GM12873 (cell line): Measurements from ENCODE around the gene NME2.

ENCODE experiments used
- TF ChIP-seq, protein P1 (sequence below): IDR thresholded peaks from 2 replicates; pipeline ENCODE4 v1.5.1; 2012; ENCODE audit warnings: low read depth, mild to moderate bottlenecking, moderate library complexity, low read length, control low read depth; ENCODE audit not compliant: insufficient read depth; ENCODE audit errors: missing control alignments

Gene NME2

DNA sequence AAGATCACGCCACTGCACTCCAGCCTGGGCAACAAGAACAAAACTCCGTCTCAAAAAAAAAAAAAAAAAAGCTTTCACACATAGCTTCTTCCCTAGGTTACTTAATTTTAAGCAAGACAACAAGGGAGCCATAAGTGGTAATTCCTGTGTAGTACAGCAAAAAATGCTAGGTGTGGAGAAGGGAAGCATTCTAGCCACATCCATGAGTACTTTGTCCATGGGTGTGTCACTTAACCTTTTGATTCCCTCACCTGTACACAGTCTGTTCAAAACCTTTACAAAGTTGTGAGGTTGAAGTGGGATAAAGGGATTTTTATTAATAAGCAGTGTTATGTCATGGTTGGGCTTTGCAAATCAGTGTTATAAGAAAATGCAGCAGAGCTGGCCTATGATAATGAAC, 4.5 kb downstream of the NME2 start:
- TF ChIP-seq, protein P1, sequence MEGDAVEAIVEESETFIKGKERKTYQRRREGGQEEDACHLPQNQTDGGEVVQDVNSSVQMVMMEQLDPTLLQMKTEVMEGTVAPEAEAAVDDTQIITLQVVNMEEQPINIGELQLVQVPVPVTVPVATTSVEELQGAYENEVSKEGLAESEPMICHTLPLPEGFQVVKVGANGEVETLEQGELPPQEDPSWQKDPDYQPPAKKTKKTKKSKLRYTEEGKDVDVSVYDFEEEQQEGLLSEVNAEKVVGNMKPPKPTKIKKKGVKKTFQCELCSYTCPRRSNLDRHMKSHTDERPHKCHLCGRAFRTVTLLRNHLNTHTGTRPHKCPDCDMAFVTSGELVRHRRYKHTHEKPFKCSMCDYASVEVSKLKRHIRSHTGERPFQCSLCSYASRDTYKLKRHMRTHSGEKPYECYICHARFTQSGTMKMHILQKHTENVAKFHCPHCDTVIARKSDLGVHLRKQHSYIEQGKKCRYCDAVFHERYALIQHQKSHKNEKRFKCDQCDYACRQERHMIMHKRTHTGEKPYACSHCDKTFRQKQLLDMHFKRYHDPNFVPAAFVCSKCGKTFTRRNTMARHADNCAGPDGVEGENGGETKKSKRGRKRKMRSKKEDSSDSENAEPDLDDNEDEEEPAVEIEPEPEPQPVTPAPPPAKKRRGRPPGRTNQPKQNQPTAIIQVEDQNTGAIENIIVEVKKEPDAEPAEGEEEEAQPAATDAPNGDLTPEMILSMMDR, result no peak

DNA sequence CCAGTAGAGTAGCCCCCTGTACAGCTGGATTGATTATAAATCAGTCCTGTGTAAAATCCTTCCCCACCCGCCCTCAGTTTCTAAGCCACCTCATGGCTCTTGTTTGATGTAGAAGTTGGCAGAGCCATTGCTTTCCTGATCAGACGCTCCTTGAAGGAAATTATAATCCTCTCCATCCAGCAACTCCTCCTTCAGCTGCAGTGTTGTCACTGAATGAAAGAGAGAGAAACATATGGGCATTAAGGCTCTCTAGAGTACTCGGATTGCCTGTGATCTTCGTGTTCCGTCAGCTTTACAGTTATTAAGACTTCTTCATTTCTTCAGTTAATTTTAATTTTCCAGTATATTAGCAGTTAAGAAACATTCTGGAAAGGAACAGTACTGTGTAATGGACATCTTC, 14.3 kb downstream of the NME2 start:
- TF ChIP-seq, protein P1, result no peak

DNA sequence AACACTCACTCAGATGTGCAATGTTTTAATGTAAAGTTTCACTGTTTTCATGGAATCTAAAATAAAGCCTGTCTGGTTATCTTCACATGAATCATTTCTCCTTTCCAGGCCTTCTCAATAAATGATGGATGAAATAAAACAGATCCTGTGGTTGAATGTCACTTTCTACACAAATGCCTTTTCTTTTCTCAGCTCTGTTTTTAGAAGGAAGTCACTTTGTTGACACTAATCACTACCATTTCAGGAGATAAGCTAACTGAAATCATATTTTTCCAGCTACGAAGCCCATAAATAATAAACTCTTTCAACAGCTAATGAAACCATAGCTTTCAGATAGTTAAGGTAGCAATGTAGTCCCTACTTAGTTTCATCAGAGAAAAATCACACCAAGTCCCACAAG, 17.9 kb downstream of the NME2 start:
- TF ChIP-seq, protein P1, result no peak

DNA sequence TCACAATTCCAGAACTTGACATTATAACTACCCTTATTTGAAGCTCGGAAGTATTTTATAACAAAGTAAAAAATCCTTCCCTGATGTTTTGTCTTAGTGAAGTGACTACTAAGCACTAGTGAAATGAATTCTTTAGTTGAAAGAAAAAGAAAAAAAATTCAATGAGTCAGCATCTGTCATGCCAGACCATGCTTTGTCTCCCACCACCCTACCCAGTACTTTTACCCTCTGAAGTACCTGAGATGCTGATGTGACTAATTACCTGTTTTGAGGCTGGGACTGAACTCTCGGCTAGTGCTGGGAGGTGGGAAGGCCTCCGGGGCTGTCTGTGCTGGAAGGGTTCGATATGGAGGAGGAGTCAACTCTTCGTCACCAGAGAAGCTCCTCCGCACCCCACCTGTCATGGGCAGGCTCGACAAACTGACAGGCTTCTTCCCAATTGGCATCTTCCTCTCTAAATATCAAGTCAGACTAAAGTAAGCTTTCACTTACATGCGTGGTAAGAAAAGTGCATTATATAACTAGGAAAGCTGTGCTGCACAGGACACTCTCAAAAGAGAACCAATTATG, 19.6 kb downstream of the NME2 start:
- TF ChIP-seq, protein P1, result no peak

DNA sequence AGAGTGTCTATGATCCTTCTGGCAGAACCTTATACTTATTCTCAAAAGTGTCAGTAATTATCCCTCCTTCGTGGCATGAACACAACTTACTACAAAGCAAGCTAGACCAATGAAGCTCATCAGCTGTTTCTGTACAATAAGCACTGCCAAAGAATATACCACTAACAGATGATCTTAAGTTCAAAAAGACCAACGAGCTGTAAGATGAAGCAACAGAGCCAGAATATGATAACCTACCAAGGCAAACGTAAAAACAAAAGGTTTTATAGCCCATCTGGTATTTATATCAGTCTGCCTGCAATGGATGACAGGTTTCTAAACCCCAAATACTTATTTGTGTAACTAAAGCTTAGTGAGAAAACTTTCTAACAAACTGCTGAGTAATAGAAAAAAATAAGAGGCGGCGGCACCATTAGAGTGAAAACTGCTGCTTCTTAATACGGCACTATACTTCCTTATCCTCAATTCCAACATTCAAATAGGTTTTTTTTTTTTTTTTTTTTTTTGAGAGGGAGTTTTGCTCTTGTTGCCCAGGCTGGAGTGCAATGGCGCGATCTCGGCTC, 22.1 kb downstream of the NME2 start:
- TF ChIP-seq, protein P1, result no peak

DNA sequence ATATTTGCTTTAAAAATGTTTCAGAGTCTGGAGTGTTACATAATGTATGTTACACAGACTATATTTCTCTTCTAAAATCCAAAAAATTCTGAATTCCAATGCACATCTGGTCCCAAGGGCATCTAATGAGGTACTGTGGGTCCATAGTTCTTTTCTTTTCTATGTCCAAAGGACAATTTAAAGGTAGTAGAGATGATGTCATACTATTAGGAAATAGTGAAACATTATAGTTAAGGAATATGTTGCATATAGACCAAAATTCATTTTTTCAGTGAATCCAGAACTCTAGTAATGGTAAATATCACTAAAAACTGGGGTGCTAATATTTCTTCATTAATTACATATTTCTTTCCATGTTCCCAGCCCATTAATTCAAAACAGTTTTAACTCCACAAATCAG, 23.0 kb downstream of the NME2 start:
- TF ChIP-seq, protein P1, result no peak

DNA sequence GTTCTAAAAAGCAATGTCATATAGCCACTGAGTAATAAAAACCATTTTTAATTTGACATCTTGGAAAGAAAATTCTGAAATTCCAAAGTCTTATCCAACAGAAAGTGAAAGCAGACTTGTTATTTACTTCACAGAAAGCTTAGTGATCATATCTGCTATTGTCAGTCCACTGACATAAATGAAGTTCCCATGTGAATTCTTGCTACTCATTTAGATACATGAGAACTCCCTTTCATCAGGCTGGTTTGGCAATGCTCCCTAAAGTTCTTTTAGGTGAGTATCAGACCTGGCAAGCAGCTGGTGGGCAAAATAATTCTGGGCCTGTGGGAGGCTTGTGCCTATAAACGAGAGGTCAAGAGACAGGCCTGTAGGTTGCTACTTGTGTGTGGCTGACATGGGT, 23.4 kb downstream of the NME2 start:
- TF ChIP-seq, protein P1, result no peak
